Measurements from ENCODE around the gene ZIC4. TPM values are rescaled to one million over a fixed set of nuclear protein-coding genes. Genes with fewer than 3 reads are reported as not detected.

Gene ZIC4
- total RNA-seq, 1 donor from 2014 or later, result not detected

DNA sequence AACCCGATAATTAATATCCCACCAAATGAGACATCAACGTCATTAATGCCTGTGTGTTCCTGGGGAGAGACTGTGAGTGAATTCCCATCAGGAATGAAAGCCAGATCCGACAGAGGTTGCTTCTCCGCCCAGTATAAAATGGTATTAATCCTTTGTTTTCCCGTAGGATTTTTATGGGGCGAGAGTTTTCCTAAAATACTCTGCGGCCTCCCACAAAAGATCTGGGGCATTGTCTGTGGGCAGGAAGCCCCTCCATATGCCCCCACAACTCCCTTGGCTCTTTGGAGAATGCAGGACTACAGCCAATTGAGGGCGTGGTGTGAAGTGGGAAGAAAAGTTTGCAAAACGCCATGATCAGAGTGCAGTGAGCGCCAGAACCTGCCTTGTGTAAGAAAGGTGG lies 26.7 kb downstream of the ZIC4 start:
- intact Hi-C loops (cut with micrococcal nuclease), result loop anchor here (5.0 kb wide), 1 partner anchor 33 kb away; no protein-coding TSS in a partner anchor

DNA sequence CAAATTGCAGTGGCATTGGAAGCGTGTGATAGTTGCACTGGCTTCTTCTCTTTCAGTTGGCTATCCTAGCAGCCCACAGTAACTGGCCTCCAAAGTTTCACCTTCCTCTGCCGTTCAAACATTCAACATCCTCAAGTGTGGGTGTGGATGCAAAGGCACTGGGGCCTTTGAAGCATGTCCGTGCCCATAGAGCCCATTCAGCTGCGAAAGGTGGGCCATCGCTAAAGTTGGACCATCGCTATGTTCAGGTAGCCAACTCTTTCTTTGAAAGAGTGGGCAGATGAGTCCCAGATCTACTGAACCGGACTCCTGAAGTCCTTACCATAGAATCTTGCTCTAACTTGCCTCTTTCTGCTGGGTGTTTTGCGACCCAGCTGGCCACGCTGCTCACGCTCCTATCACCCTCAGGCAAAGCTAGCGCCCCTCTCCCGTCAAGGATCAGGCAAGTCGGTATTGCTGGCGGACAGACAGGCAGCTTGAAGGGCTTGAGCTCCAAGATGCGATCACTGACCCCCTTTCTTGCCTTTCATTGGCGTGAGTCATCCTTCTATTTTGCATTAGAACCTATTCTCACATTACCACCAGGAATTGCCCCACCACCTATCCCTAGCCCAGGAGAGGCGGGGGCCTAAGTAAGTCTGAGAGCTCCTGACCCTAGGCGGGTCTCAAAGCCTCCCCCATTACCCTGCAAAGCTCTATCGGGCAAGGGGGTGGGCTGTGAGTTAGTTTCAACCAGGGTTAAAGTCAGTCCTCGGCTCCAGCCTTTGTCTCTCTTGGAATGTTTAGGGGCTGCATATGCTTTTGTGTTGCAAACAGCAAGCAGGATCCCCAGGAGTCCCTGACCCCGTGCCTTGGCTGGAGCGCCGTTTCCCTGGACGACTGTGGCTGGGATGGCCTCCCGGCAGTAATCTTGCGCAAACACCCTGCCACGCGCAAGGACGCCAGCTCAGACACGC lies 28.7 kb downstream of the ZIC4 start:
- intact Hi-C loops (cut with micrococcal nuclease), result loop anchor here (5.0 kb wide), 1 partner anchor 35 kb away; no protein-coding TSS in a partner anchor

DNA sequence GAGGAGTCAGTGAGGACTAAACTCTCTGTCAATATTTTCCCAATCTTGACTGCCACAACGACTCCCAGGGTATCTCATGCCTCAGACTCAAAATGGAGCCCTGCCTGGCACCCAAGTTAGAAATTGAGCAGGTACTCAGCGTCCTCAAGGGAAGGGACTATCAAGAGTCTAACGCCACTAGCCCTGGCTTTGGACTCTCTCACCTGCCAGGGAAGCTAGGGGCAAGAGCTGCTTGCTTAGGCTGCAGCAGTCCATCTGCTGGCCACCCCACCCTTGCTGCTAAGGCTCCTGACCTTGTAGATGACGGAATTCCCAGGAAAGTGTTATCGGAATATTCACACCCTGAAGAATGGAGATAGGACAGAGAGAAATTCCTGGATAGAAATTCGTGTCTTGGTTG lies 33.0 kb downstream of the ZIC4 start:
- intact Hi-C loops (cut with micrococcal nuclease), result loop anchor here (2.0 kb wide), 1 partner anchor 16 kb away; no protein-coding TSS in a partner anchor

DNA sequence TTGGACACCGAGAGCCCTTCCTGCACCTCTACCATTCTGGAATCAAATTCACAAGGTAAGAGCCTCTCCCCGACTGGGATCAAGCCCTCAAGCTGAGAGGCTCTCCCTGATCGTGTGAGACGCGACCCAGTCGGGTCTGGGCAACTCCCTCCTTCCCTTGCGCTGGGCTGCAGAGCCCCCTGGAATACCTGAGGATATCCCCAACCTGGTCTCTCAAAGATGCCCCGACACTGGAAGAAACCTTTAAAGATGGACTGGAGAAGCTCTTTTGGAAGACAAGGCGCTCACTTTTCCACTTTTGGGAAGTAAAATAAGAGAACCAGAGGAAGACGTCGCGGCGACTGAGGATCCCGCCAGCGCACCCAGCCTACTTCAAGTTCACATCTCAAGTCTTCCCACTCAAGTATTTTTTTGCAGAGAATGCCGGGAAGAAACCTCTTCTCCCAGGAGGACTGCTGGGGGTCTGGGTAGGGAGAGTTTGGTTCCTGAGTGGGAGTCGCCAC lies 33.8 kb downstream of the ZIC4 start:
- intact Hi-C loops (cut with micrococcal nuclease), result loop anchor here (2.0 kb wide), 1 partner anchor 16 kb away; no protein-coding TSS in a partner anchor

DNA sequence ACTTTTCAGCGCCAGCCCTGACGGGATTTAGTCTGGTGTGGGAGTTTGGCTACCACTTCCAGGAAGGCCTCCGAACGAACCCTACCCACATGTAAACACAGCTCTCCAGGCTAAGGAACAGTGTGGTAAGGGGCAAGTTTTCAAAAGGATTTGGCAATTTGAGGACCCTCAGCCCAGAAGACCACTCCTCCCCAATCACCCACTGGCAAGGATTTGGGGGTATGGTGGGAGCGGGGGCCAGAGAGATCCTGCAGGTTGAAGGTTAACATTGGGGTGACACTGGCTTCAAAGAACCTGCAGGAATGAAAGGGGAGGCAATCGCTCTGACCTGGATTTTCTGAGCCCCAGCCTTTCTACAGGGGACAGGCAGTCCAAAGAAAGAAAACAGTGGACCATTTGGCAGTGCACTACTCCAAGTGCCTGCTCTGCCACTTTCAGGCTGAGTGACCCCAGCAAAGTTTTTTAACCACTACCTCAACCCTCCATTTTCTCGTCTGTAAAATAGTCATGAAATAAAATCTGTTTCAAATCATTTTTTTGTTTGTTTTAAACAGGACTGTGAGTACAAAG lies 34.5 kb downstream of the ZIC4 start:
- intact Hi-C loops (cut with micrococcal nuclease), result loop anchor here (2.0 kb wide), 1 partner anchor 17 kb away; no protein-coding TSS in a partner anchor

DNA sequence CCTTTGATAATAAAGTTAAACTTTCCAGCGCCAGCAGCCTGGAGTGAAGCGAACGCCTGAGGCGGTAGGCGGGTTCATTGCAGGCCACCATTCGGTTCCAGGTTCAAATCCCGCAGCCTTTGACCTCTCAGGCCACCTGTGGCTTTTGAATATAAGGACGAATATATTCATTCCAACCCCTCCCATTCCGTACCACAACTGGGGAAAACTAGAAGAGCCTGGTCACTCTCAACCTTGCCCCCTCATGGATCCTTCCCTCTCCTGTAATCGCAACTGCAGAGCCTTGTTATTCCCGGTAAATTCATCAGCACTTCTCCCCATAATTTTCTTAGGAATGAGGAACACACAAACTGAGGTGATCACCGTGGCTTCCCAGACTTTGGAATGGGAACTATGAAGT lies 35.2 kb downstream of the ZIC4 start:
- intact Hi-C loops (cut with micrococcal nuclease), result no loop called here

DNA sequence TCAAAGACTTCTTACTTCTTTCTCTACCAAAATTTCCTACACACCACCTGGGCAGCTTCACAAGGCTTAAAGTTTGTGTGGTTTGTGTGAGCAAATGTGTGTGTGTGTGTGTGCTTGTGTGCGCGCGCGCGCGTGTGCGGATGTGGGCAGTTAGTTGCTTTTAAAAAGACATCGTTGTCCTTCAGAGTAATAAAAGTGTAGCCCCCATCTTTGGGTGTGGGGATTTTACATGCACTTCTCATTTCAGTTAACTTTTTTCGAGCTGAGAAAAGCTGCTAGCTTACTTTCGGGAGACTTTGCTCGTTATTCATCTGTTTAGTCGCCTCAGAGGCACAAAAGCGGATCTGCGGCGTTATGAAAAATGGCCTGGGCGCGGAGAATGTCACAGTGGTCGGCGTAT lies 36.0 kb downstream of the ZIC4 start:
- intact Hi-C loops (cut with micrococcal nuclease), result no loop called here

DNA sequence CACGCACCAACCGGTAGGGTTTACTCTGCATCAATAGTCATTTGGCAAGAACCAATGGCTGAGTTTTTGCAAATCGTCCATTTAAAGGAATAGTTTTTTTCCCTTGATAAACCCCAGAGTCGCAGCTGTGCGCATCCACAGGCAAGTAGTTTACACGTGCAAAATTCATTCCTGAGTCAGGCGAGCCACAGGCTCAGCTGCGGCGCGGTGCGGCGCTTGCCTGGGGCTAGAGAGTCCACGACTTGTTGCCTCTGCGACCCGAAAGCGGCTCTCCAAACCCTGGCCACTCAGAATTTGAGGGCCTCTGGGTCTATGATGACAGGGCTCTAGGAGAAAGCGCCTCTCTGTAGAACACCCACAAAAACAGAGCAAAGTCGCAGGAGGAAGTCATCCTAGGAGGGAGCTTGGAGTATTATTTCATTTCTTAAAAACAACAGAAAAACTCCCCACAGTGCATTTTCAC lies 36.7 kb downstream of the ZIC4 start:
- intact Hi-C loops (cut with micrococcal nuclease), result no loop called here

DNA sequence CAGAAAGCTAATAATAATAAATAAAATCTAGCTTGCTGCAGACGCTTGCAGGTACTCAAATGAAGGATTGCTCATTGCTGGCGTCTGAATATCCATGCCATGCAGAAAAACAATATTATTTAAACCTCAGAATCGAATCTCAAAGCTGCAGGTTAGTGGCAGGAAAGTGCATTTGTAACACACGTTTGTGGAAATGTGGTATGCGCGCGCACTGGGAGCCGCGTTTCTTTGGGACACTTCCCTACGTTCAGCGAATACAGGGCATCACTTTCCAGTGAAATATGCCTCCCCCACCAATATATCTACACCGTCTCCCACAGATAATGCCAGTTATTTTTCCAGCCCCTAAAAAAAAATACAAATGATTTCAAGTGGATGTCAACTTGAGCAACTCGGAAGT lies 37.1 kb downstream of the ZIC4 start:
- intact Hi-C loops (cut with micrococcal nuclease), result no loop called here

DNA sequence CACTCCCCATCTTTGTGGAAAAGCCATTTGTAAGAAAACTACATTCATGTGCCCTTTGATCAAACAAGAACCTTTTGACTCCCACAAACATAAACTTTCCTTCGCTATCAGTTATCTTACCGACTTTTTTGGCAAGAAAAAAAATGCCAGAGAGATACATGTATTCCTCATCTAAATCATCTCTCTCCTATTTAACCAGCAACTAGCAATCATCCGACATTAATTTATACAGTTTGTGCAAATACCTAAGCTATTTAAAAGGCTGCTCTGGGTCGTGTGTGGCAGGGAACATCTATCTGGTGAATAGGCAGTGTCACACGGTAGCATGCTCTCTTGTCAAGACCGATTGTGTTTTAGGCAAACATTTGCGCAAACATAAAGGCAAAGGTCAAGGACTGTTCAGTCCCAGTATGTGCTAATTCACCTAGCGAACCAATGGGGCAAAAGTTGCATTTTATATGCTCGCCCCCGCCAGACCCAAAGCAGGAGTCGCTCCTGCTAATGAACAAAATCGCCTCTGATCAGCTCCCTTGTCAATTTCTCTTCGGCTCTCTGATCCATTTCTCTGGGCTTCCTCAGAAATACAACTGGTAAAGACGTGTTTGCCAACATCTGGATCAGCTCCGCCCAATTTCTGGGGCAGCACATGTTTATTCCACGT lies 37.7 kb downstream of the ZIC4 start:
- intact Hi-C loops (cut with micrococcal nuclease), result no loop called here

DNA sequence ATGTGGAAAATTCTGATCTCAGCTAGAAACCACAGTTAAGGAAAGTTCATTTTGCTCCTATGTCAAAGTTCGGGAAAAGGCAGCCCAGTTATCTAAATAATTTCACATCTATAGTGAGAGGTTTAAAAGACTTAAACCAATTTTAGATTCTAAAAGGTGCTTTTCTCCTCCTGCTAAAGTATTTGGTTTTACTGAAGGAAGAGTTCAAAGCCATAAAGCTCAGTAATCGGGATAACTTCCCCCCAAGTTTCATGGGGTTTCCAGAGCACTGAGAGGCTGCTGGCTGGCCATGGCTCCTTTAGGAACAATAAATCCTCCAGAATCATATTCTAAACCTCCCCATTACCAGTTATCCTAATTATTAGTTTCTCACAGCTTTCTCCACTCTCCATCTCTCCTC lies 38.2 kb downstream of the ZIC4 start:
- intact Hi-C loops (cut with micrococcal nuclease), result no loop called here

DNA sequence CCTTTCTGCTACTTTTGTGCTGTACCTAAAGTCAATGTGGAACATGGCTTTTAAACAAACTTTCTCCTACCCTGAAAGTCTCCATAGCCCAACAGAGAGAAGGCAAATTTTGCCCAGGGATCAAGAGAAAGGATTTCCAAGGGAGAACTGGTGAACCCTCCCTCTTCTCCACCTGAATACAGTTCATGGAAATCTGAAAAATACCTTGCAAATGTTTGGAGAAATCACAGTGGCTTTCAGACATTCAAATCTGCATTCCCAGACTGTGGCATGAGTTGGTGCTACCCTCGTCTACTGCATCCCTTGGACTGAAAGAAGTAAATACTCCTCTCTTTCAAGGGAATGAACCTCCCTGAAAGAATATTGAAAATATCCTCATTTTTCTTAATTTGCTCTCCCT lies 38.7 kb downstream of the ZIC4 start:
- intact Hi-C loops (cut with micrococcal nuclease), result no loop called here

DNA sequence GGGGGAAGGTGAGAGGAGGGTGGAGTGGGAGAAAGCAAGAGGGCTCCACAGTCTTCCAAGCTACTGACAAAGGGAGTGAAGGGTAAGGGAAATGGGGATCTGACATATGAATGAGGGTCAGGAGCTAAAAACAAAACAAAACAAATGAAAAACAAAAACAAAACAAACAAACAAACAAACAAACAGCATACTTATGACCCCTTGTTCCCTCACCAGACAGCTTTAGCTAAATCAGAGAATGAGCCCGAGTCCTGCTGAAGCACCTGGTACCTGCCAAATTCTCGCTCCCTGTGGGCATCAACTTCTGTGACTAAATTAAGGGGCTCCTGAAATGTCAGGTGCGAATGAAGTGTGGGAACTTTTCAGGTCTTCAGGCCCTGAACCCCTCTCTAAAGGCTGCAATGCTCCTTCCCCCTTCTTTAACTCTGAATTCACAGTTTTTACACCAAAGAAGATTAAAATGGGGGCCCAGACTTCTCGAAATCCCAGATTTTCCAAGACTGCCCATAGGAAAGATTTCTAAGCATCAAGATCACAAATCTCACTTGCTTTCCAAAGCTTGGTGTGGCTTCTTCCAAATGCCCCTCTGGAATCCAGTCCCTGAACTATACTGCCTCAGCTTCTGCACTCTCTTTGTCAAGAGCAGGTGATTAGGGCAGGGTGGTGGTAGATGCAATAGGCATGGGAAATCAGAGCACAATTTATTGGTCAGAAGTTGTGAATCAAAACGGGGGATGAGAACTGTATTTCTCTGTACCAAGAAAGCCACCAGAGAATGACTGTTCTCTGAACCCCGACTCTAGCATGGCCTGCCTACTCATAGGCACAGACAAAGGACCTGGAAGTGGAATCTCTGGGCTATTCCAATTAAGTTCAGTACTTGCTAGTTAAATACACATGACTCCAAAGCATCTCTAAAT lies 40.9 kb downstream of the ZIC4 start:
- intact Hi-C loops (cut with micrococcal nuclease), result no loop called here

DNA sequence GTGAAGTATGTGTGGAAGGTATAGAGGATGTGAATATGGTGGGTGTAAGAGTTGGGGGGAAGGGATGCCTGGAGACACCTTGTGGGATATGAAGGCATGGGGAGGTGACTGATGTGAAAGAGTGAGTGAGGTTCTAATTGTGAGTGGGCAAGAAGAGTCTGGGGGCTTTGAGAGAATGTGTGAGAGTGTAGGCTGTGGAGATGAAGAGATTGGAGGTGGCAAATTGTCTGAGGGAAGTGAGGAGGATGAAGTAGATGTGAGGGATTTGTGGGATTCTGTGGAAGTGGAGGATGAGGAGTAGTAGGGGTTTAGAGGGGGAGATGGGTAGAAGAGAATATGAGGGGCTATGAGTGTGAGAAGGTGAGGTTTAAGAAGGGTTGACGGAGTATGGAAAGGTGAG lies 41.6 kb downstream of the ZIC4 start:
- intact Hi-C loops (cut with micrococcal nuclease), result no loop called here

DNA sequence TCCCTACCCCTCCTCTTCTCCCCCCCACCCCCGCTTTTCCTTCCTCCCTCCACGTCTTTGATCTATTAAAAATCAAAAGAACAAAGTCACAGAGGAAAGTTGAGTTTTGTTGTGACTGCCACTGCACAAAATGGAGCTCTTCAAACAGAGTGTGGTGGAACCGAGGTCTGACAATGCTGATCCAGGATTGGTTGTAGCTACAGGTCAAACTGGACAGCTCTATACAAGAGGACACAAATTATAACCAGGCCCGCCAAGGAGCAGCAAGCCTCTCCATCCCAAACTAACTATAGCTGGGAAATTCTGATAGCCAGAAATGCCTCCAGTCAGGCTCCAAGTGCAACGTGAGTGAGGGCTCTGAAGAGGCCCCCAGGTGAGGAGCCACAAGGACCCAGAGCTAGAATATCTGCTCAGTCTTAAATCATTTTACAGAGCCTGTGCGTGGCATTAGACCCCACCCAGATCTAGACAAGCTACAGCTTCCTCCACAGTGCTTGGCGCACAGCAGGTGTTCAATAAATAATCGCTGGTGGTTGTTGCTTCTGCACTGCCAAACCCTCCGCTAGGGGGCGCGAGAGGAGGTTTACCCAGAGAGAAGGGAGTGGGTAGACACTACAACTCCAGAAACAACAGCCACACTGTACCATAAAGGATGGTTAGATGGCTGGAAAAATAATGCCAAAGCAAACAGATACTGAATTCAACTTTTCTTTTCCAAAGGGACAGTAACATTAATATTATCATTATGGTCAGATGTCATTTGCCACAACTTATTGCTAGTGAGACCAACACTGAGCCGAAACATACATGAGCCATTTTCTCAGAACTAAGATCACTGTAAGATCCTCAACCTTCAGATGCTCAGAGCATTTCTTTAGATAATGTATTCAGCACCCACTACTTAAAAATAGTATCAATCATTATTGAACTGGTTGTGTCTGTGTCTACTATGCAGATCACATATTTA lies 44.6 kb downstream of the ZIC4 start:
- intact Hi-C loops (cut with micrococcal nuclease), result no loop called here

DNA sequence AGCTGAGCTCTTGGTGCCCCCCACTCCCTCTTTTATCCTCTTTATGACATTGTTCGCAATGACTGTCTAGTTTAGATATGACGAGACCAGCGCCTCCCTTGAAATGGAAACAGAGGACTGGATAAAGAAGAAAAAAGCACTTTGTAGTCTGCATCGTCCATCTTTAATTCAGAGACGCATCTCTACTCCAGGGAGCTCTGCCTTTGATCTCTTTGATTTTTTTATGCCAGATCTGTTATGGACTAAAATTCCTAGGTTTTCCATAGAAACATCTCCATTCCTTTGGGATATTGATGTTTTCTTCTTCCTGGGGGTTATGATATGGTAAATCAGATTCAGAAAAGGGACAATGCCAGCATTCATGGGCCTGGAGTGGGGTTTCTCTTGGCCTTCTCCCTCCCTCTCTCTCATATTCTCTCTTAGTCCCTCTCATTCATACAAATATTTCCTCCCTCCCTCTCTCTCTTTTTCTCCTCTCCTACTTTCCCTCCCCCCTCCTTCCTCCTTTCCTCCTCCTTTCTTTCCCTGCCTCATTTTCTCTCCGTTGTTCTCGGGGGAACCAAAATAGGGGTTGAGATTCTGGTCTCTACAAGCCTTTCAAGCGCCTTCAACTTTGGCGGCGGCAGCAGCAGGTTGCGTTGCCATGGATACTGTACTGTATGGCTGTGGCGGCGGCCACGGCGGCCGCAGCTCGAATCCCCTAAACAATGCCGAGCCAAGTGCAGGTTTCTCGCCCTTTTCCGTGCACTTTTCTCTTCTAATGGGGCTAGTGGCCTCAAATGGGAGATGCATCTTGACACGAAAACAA lies 45.5 kb downstream of the ZIC4 start:
- intact Hi-C loops (cut with micrococcal nuclease), result no loop called here

DNA sequence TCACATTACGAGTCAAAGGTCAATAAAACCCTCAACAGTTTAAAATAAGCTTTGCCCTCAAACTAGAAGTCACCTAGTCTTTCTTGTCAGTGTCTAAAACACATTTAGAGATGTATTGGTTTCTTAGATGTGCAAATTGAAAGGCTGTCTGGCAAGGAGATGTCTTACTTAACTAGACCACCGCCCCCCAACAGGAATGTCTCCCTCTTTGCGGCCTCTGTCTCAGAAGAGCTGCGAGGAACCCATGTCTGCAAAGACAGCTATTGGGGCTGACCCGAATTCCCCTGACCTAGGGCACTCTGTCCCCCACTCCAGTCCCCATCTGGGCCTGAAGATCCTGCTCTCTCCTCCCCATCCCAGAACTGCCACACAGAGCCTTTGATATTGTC lies 46.3 kb downstream of the ZIC4 start:
- intact Hi-C loops (cut with micrococcal nuclease), result no loop called here

DNA sequence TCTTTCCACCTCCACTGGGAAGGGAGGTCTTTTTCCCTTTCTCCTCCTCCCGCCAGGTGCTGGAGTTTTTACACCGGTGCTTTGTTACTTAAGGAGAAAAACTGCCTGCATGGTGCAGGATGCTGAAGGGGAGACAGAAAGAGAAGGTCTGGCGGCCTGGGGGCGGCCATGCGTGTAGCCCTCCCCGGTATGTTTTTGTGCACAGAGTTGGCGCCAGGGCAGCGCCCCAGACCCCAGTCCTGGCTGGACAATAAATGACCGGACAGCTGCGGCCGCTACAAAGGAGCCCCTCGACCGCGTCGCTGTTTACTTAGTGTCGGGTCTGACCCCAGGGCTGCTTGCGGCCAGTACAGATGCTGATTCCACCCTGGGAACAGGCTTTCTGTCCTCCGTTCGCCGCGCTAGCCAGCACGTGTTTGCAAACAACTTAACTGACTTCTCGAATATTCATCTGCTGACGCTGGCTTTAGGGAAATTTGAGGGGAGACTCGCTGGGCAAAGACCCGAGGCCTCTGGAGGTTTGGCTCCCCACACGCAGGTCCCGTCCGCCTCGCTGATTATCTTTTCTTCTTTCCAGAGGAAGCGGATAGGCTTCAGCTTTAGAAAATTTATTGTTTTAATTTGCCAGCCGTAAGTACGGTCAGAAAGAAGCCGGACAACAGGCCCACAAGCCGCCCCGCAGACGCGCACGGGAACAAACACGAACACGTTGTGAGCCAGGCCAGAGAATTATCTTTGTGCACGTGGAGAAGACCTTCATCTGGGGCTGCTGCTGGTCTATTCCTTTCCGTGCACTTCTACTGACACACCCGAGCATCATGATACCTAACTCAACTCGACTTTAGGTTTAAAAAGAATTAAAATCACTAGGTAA lies 46.9 kb downstream of the ZIC4 start:
- intact Hi-C loops (cut with micrococcal nuclease), result no loop called here

Measured in T-helper 1 cell treated with Interleukin-12 subunit alpha and Interleukin-12 subunit beta and Interleukin-4 antibody, amounts not matched to agents 30 ng/mL and 1 ng/mL, for 36 hours (primary cell).